C4-2B (cell line): ENCODE measurements around the gene C1orf174.

ENCODE experiments used
- H3K27ac ChIP-seq: fragments of 450-650 bp; 2 replicates; pipeline ENCODE4 v1.5.1; 2017
- CTCF ChIP-seq: fragments of 450-650 bp; conservative IDR thresholded peaks from 2 replicates; pipeline ENCODE4 v1.5.1; 2017; ENCODE audit warnings: mild to moderate bottlenecking
- ZFX ChIP-seq: fragments of 450-650 bp; IDR thresholded peaks from 2 replicates; pipeline ENCODE4 v1.6.1; 2017

The C1orf174 gene

GRCh38 chr1:3906672-3907020, 6.6 kb upstream of the C1orf174 start:
- no peak overlapping the region for H3K27ac ChIP-seq
- TF ChIP-seq ZFX (no peak), CTCF (no peak)

GRCh38 chr1:3905953-3906671, 6.0 kb upstream of the C1orf174 start:
- no peak overlapping the region for H3K27ac ChIP-seq
- TF ChIP-seq CTCF (no peak), ZFX (no peak)

GRCh38 chr1:3905266-3905952, 5.3 kb upstream of the C1orf174 start:
- no peak for TF ChIP-seq ZFX
- no peak for TF ChIP-seq CTCF
- H3K27ac ChIP-seq, result no peak overlapping the region

GRCh38 chr1:3904843-3905185, 4.7 kb upstream of the C1orf174 start:
- TF ChIP-seq CTCF (no peak), ZFX (no peak)
- H3K27ac ChIP-seq, result no peak overlapping the region

- TF ChIP-seq CTCF, result no peak
- TF ChIP-seq ZFX, result no peak
Measured at GRCh38 chr1:3904006-3904842, 4.2 kb upstream of the C1orf174 start.

GRCh38 chr1:3903141-3904005, 3.3 kb upstream of the C1orf174 start:
- H3K27ac ChIP-seq, result no peak overlapping the region
- no peak for TF ChIP-seq CTCF
- no peak for TF ChIP-seq ZFX

More at GRCh38 chr1:3904006-3904842, 4.2 kb upstream of the C1orf174 start:
- no peak overlapping the region for H3K27ac ChIP-seq
